Keratinocyte (primary cell): ENCODE measurements around the gene FDX1. TPM values are rescaled to one million over a fixed set of nuclear protein-coding genes. Genes with fewer than 3 reads are reported as not detected.

Experiments
- DNase-seq: peaks from one replicate; pipeline ENCODE4 v3.0.0-alpha.2; 2011; ENCODE audit warnings: low read depth, missing footprints, low spot score
- FAIRE-seq: peaks from 2 replicates; lab custom pipeline; 2011; peaks lifted over from hg19 to GRCh38; lab: Jason Lieb, UNC
- H2AFZ ChIP-seq: 2 replicates; pipeline ENCODE4 v1.6.0; 2012; ENCODE audit warnings: low read length, control low read depth, inconsistent platforms; ENCODE audit not compliant: control insufficient read depth
- H3K27ac ChIP-seq: 2 replicates; pipeline ENCODE4 v1.5.1; 2011; ENCODE audit warnings: low read length; ENCODE audit not compliant: control insufficient read depth, insufficient read depth
- H3K27me3 ChIP-seq: 3 replicates; pipeline ENCODE4 v1.6.0; 2011; ENCODE audit warnings: low read length; ENCODE audit not compliant: control insufficient read depth, insufficient read depth; ENCODE audit errors: extremely low read depth
- H3K36me3 ChIP-seq, 2 experiments: 2 replicates in 1 of 2; 3 replicates in 1 of 2; pipeline ENCODE4 v1.5.1; 2011; ENCODE audit warnings: low read length in 2 of 2, mild to moderate bottlenecking in 1 of 2; ENCODE audit not compliant: control insufficient read depth in 2 of 2, insufficient read depth in 2 of 2; ENCODE audit errors: extremely low read depth in 1 of 2
- H3K4me1 ChIP-seq: 3 replicates; pipeline ENCODE4 v1.5.1; 2011; ENCODE audit warnings: low read length; ENCODE audit not compliant: control insufficient read depth, insufficient read depth; ENCODE audit errors: extremely low read depth
- H3K4me2 ChIP-seq: 3 replicates; pipeline ENCODE4 v1.6.0; 2011; ENCODE audit warnings: low read depth, low read length; ENCODE audit not compliant: control insufficient read depth, insufficient read depth; ENCODE audit errors: extremely low read depth
- H3K4me3 ChIP-seq, 3 experiments: fragments of 200-600 bp in 1 of 3; sonication (generic) in 1 of 3; 2 replicates in 2 of 3; 3 replicates in 1 of 3; pipeline ENCODE4 v1.5.1; 2011 to 2016; ENCODE audit warnings: low read length in 3 of 3, mild to moderate bottlenecking in 3 of 3, control low read depth in 2 of 3, inconsistent platforms in 1 of 3, low read depth in 1 of 3, mixed read lengths in 1 of 3, mixed run types in 1 of 3, moderate library complexity in 1 of 3; ENCODE audit not compliant: control insufficient read depth in 2 of 3, insufficient read depth in 2 of 3; ENCODE audit errors: extremely low read depth in 1 of 3
- H3K79me2 ChIP-seq: 2 replicates; pipeline ENCODE4 v1.6.0; 2012; ENCODE audit warnings: low read length; ENCODE audit not compliant: control insufficient read depth, insufficient read depth
- H3K9ac ChIP-seq: 3 replicates; pipeline ENCODE4 v1.6.0; 2011; ENCODE audit warnings: low read length; ENCODE audit not compliant: control insufficient read depth, insufficient read depth; ENCODE audit errors: extremely low read depth
- H3K9me1 ChIP-seq: 3 replicates; pipeline ENCODE4 v1.6.0; 2011; ENCODE audit warnings: low read length; ENCODE audit not compliant: control insufficient read depth, insufficient read depth; ENCODE audit errors: extremely low read depth
- H3K9me3 ChIP-seq: 2 replicates; pipeline ENCODE4 v1.5.1; 2012; ENCODE audit warnings: low read depth, low read length; ENCODE audit not compliant: control insufficient read depth
- H4K20me1 ChIP-seq: 3 replicates; pipeline ENCODE4 v1.6.0; 2011; ENCODE audit warnings: low read length; ENCODE audit not compliant: control insufficient read depth, insufficient read depth; ENCODE audit errors: extremely low read depth
- EZH2 ChIP-seq: IDR thresholded peaks from one replicate; pipeline ENCODE4 v1.6.1; 2012; ENCODE audit warnings: inconsistent platforms, mild to moderate bottlenecking, low read length, moderate library complexity
- dilution Hi-C: fragments of 300-500 bp; cut with MboI; formaldehyde crosslinking; loops from one replicate; pipeline ENCODE4 v1.7.0; 2020; ENCODE audit warnings: low sequenced_read_pairs; ENCODE audit not compliant: extremely low pct_ligation_motif_present
- polyA plus RNA-seq, 5 experiments: library from polyadenylated mRNA; depleted of rRNA in 3 of 5; stranded (reverse) in 3 of 5; stranded (forward) in 1 of 5; unstranded in 1 of 5; fragments of >200 nt; gene quantifications; 1 replicate in 1 of 5; 2 replicates in 3 of 5; 3 replicates in 1 of 5; pipeline versions ENCODE4 v1.2.1 to v1.2.3, GENCODE V29; 2011 to 2012; ENCODE audit warnings: missing spikeins in 2 of 5, low read depth in 1 of 5, low replicate concordance in 1 of 5
- TF ChIP-seq, protein P1 (sequence below), 3 experiments: IDR thresholded peaks in 1 of 3; conservative IDR thresholded peaks in 1 of 3; optimal IDR thresholded peaks in 1 of 3; 2 replicates in 2 of 3; 3 replicates in 1 of 3; pipeline versions ENCODE3 to v1.5.1; 2011; ENCODE audit warnings: low read length in 3 of 3, mild to moderate bottlenecking in 3 of 3, moderate library complexity in 2 of 3, control low read depth in 1 of 3, inconsistent platforms in 1 of 3; ENCODE audit not compliant: insufficient read depth in 2 of 3; ENCODE audit errors: extremely low read depth in 1 of 3

Gene FDX1
- polyA plus RNA-seq, 1 donor (not counting 4 experiments of a cell fraction or from before 2014, with no cell fraction given): 9.1 TPM

- H3K4me3 ChIP-seq: no peak overlapping the region
- FAIRE-seq: no peak
- no peak overlapping the region for H2AFZ ChIP-seq
- no peak for DNase-seq
- no peaks in the 10 kb centered on the region for H3K4me1 ChIP-seq
- no peak overlapping the region for H3K27ac ChIP-seq
- no peaks in the 10 kb centered on the region for H3K9me1 ChIP-seq
- no peak overlapping the region for H3K9ac ChIP-seq
- H3K9me3 ChIP-seq: no peaks in the 10 kb centered on the region
- H3K36me3 ChIP-seq: no peaks in the 10 kb centered on the region
- H3K4me2 ChIP-seq: no peak overlapping the region
- H3K27me3 ChIP-seq: no peaks in the 10 kb centered on the region
- dilution Hi-C loops: no loop called here
- TF ChIP-seq, protein P1, sequence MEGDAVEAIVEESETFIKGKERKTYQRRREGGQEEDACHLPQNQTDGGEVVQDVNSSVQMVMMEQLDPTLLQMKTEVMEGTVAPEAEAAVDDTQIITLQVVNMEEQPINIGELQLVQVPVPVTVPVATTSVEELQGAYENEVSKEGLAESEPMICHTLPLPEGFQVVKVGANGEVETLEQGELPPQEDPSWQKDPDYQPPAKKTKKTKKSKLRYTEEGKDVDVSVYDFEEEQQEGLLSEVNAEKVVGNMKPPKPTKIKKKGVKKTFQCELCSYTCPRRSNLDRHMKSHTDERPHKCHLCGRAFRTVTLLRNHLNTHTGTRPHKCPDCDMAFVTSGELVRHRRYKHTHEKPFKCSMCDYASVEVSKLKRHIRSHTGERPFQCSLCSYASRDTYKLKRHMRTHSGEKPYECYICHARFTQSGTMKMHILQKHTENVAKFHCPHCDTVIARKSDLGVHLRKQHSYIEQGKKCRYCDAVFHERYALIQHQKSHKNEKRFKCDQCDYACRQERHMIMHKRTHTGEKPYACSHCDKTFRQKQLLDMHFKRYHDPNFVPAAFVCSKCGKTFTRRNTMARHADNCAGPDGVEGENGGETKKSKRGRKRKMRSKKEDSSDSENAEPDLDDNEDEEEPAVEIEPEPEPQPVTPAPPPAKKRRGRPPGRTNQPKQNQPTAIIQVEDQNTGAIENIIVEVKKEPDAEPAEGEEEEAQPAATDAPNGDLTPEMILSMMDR (optimal IDR thresholded peaks at IDR 0.05 in 1 of 3, IDR thresholded peaks at IDR 0.05 in 1 of 3, conservative IDR thresholded peaks at IDR 0.05 in 1 of 3; ENCODE audit: extremely low read depth in 1 of 3, insufficient read depth in 2 of 3, low read length in 3 of 3): no peak
- TF ChIP-seq EZH2: no peak
- H4K20me1 ChIP-seq: no peaks in the 10 kb centered on the region
- H3K79me2 ChIP-seq: no peaks in the 10 kb centered on the region
These were observed 24.1 kb downstream of the FDX1 start for GRCh38 chr11:110453684-110454354.

DNA sequence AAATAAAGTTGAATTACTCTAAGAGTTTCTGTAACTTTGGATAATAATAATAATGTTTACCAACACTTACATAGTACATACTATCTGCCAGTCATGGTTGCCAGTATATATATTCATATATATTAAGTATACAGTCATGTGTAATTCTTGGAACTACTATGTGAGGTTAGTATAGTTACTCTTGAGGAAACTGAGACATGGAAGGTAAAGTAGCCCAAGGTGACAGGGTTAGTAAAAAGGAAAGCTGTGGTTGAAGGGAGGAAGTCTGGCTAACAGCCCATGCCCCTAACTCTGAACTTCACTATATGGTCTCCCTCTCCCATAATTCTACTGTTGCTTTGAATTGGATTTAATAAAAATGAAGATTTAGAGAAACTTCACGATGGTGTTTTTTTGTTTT is 24.9 kb downstream of the FDX1 start:
- H3K4me3 ChIP-seq: no peak overlapping the region
- dilution Hi-C loops: no loop called here
- FAIRE-seq: no peak

More for the DNA sequence above, 24.9 kb downstream of the FDX1 start:
- Histone ChIP-seq H3K36me3 (no peaks in the 10 kb centered on the region), H2AFZ (no peak overlapping the region), H3K27ac (no peak overlapping the region), H3K79me2 (no peaks in the 10 kb centered on the region), H4K20me1 (no peaks in the 10 kb centered on the region), H3K4me1 (no peaks in the 10 kb centered on the region), H3K4me2 (no peak overlapping the region), H3K27me3 (no peaks in the 10 kb centered on the region), H3K9ac (no peak overlapping the region), H3K9me3 (no peaks in the 10 kb centered on the region), H3K9me1 (no peaks in the 10 kb centered on the region)
- no peak for DNase-seq
- TF ChIP-seq, protein P1 (optimal IDR thresholded peaks at IDR 0.05 in 1 of 3, IDR thresholded peaks at IDR 0.05 in 1 of 3, conservative IDR thresholded peaks at IDR 0.05 in 1 of 3; ENCODE audit: extremely low read depth in 1 of 3, insufficient read depth in 2 of 3, low read length in 3 of 3): no peak
- no peak for TF ChIP-seq EZH2
